Fibroblast of lung (primary cell): Measurements from ENCODE around the gene BCAS1. TPM values are rescaled to one million over a fixed set of nuclear protein-coding genes. Genes with fewer than 3 reads are reported as not detected.

ENCODE experiments used
- DNase-seq, 2 donors: peaks; one replicate each; pipeline versions ENCODE4 v3.0.0 to v3.0.0-alpha.2; 2010; ENCODE audit warnings: low read depth in 2 of 2
- H2AFZ ChIP-seq: 2 replicates; pipeline ENCODE4 v1.5.1; 2012; ENCODE audit warnings: low read length, control low read depth, inconsistent platforms
- H3K27ac ChIP-seq: 2 replicates; pipeline ENCODE4 v1.5.1; 2011; ENCODE audit warnings: low read length, control low read depth; ENCODE audit not compliant: insufficient read depth
- H3K27me3 ChIP-seq: 2 replicates; pipeline ENCODE4 v1.5.1; 2011; ENCODE audit warnings: mild to moderate bottlenecking, low read length; ENCODE audit not compliant: control insufficient read depth, insufficient read depth
- H3K36me3 ChIP-seq: 2 replicates; pipeline ENCODE4 v1.5.1; 2011; ENCODE audit warnings: low read length; ENCODE audit not compliant: control insufficient read depth, insufficient read depth
- H3K4me1 ChIP-seq: 2 replicates; pipeline ENCODE4 v1.5.1; 2011; ENCODE audit warnings: low read length; ENCODE audit not compliant: control insufficient read depth, insufficient read depth; ENCODE audit errors: extremely low read depth
- H3K4me2 ChIP-seq: 2 replicates; pipeline ENCODE4 v1.5.1; 2011; ENCODE audit warnings: low read length, control low read depth; ENCODE audit not compliant: insufficient read depth; ENCODE audit errors: extremely low read depth
- H3K4me3 ChIP-seq, 4 experiments: fragments of 200-600 bp in 1 of 4; sonication (generic) in 1 of 4; replicated peaks in 1 of 4; 2 replicates each; pipeline ENCODE4 v1.5.1; 2011 to 2016; ENCODE audit warnings: low read length in 4 of 4, low read depth in 3 of 4, mild to moderate bottlenecking in 3 of 4, control low read depth in 2 of 4, inconsistent platforms in 1 of 4, mixed read lengths in 1 of 4; ENCODE audit not compliant: insufficient read depth in 1 of 4; ENCODE audit errors: control extremely low read depth in 1 of 4
- H3K79me2 ChIP-seq: 2 replicates; pipeline ENCODE4 v1.5.1; 2012; ENCODE audit warnings: mild to moderate bottlenecking, low read length, inconsistent platforms; ENCODE audit not compliant: control insufficient read depth, insufficient read depth
- H3K9ac ChIP-seq: 2 replicates; pipeline ENCODE4 v1.5.1; 2011; ENCODE audit warnings: mild to moderate bottlenecking, low read length, control low read depth; ENCODE audit not compliant: insufficient read depth
- H3K9me3 ChIP-seq: 2 replicates; pipeline ENCODE4 v1.5.1; 2012; ENCODE audit warnings: low read depth, low read length; ENCODE audit not compliant: control insufficient read depth, insufficient read depth
- H4K20me1 ChIP-seq: 2 replicates; pipeline ENCODE4 v1.5.1; 2011; ENCODE audit warnings: low read length; ENCODE audit not compliant: control insufficient read depth, insufficient read depth; ENCODE audit errors: extremely low read depth
- CTCF ChIP-seq, 2 donors: IDR thresholded peaks in 1 of 2; conservative IDR thresholded peaks in 1 of 2; 1 replicate in 1 of 2; 2 replicates in 1 of 2; pipeline ENCODE4 v1.5.1; 2011 to 2012; ENCODE audit warnings: low read length in 2 of 2, control low read depth in 1 of 2, inconsistent platforms in 1 of 2, low read depth in 1 of 2, mild to moderate bottlenecking in 1 of 2
- EZH2 ChIP-seq: IDR thresholded peaks from 2 replicates; pipeline ENCODE4 v1.5.1; 2012; ENCODE audit warnings: low read length, control low read depth, mild to moderate bottlenecking; ENCODE audit errors: missing control alignments
- polyA plus RNA-seq, 2 donors: library from polyadenylated mRNA; depleted of rRNA in 1 of 2; stranded (reverse) in 1 of 2; unstranded in 1 of 2; fragments of >200 nt; gene quantifications; 2 replicates each; pipeline ENCODE4 v1.2.1, GENCODE V29; 2011 to 2012; ENCODE audit warnings: missing spikeins in 1 of 2
- total RNA-seq: library from RNA; depleted of rRNA; stranded (reverse); fragments of >200 nt; gene quantifications from 2 replicates; pipeline ENCODE4 v1.2.1, GENCODE V29; 2014

BCAS1 gene
- total and polyA plus RNA-seq, 2 donors (not counting 1 experiment from before 2014, with no cell fraction given), result 0.17 TPM; not detected in 1

DNA sequence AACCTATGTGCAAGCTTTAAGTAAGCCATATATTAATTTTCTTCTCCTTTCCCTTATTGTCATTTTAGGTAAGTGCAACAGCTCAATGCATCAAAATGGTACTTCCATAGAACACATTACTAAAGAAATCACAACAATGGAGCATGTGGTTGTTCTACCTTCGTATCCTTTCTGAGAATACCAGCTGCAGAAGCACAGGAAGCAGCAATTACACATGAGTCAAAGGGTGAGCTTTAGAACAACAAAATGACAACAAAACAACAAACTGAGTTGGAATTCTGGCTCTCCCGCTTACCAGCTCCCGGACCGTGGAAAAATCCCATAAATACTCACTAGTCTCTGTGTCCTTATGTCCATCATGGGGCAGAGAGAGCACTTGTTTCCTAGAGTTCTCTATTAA, 108.9 kb downstream of the BCAS1 start:
- H3K4me2 ChIP-seq, result no peak overlapping the region
- no peaks in the 10 kb centered on the region for H3K36me3 ChIP-seq
- H3K27me3 ChIP-seq, result no peaks in the 10 kb centered on the region
- H4K20me1 ChIP-seq, result peaks cover 2% of the 10 kb centered on the region
- H3K4me1 ChIP-seq, result peaks cover 2% of the 10 kb centered on the region
- no peak overlapping the region for H3K4me3 ChIP-seq
- no peak for DNase-seq
- no peaks in the 10 kb centered on the region for H3K79me2 ChIP-seq
- H3K9me3 ChIP-seq, result no peaks in the 10 kb centered on the region
- no peak overlapping the region for H3K27ac ChIP-seq
- no peak overlapping the region for H3K9ac ChIP-seq
- H2AFZ ChIP-seq, result no peak overlapping the region
- TF ChIP-seq CTCF (conservative IDR thresholded peaks at IDR 0.05 in 1 of 2, IDR thresholded peaks at IDR 0.05 in 1 of 2; ENCODE audit: low read depth in 1 of 2, low read length in 2 of 2) (no peak), EZH2 (no peak)

GRCh38 chr20:53960579-53961272, 109.7 kb downstream of the BCAS1 start:
- Histone ChIP-seq H3K9me3 (no peaks in the 10 kb centered on the region), H3K9ac (no peak overlapping the region), H3K4me3 (no peak overlapping the region), H3K36me3 (no peaks in the 10 kb centered on the region), H3K79me2 (no peaks in the 10 kb centered on the region), H2AFZ (no peak overlapping the region), H4K20me1 (peaks cover 2% of the 10 kb centered on the region), H3K4me1 (peaks cover 2% of the 10 kb centered on the region), H3K4me2 (no peak overlapping the region), H3K27me3 (no peaks in the 10 kb centered on the region), H3K27ac (no peak overlapping the region)
- DNase-seq, result peak in 1 of 2 donors; percentile 64
- TF ChIP-seq EZH2 (no peak), CTCF (conservative IDR thresholded peaks at IDR 0.05 in 1 of 2, IDR thresholded peaks at IDR 0.05 in 1 of 2; ENCODE audit: low read depth in 1 of 2, low read length in 2 of 2) (no peak)

GRCh38 chr20:53959911-53960578, 110.3 kb downstream of the BCAS1 start:
- H3K4me2 ChIP-seq, result peak overlapping the region; percentile 52
- H3K9me3 ChIP-seq, result no peaks in the 10 kb centered on the region
- H3K4me3 ChIP-seq, result no peak overlapping the region
- H3K27ac ChIP-seq, result no peak overlapping the region
- no peaks in the 10 kb centered on the region for H3K27me3 ChIP-seq
- no peak overlapping the region for H3K9ac ChIP-seq
- no peaks in the 10 kb centered on the region for H3K79me2 ChIP-seq
- peaks cover 2% of the 10 kb centered on the region for H3K4me1 ChIP-seq
- TF ChIP-seq CTCF (conservative IDR thresholded peaks at IDR 0.05 in 1 of 2, IDR thresholded peaks at IDR 0.05 in 1 of 2; ENCODE audit: low read depth in 1 of 2, low read length in 2 of 2) (no peak), EZH2 (no peak)
- peak; percentile 15 to 36 for DNase-seq
- H3K36me3 ChIP-seq, result no peaks in the 10 kb centered on the region
- H4K20me1 ChIP-seq, result peaks cover 2% of the 10 kb centered on the region
- H2AFZ ChIP-seq, result peak overlapping the region; percentile 32
